ENCODE results near the gene BPTF.
"Not testable (repeated sequence)": the region's sequence is repeated elsewhere in the genome, so short reads cannot be mapped to it uniquely, and the experiment has no call there.

BPTF gene

DNA sequence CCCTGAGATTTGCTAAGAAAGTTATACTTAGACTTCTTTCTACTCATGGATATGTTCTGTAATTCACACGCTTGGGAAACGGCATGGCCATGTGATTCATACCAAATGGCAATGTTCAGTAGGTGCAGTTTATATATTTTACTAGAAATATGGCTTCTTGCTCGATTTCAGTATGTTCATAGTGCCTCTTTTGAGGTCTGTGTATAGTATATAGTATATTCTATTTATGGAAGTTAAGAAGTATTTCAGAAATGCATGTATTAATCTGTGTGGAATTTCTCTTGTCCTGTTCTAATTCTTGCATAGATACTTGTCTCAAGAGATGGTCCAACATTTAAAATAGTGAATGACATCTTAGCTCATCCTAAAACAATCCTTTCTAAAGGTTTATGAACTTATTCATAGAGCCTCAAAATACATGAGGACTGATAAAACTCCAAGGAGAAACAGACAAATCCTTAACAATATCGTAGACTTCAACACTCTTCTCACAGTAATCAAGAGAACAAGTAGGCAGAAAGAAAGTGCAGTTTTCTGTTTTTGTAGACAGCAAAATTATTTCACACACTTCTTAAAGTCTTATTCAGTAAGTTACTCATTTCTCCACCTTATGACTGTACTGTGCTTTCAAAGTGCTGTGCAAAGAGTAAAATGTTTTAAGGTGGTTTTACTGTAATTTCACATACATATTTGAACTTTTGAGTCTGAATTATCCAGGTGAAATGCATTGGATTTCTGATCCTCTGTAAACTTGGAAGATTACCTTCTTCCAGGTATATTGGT, 11.1 kb downstream of the BPTF start:
- no peak for DNase-seq

DNA sequence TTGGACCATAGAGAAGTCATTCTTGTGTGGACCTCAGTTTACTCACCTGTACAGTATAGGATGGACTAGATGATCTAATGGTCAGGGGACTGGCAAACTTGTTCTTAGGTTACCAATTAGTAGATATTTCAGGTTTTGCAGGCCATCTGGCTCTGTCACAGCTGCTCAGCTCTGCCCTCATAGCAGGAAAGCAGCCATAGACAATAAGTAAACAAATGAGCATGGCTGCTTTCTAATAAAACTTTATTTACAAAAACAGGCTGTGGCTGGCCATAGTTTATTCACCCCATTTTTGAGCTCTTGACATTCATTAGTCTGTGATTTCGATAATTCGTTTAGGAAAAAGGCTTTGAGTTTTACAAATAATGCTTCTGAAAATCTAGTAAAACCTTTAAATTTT, 12.7 kb downstream of the BPTF start:
- no peak for DNase-seq

DNA sequence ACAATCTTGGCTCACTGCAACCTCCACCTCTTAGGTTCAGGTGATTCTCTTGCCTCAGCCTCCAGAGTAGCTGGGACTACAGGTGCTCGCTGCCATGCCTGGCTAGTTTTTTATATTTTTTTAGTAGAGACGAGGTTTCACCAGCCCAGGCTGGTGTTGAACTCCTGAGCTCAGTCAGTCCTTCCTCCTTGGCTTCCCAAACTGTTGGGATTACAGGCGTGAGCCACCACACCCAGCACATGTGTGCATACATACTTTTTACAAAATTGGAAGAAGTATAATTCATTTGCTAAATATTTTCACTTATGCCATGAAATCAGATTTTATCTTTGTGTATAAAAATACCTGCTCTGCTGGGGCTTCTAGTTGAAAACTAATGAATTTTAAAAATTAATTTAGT, 13.2 kb downstream of the BPTF start:
- no peak for DNase-seq

DNA sequence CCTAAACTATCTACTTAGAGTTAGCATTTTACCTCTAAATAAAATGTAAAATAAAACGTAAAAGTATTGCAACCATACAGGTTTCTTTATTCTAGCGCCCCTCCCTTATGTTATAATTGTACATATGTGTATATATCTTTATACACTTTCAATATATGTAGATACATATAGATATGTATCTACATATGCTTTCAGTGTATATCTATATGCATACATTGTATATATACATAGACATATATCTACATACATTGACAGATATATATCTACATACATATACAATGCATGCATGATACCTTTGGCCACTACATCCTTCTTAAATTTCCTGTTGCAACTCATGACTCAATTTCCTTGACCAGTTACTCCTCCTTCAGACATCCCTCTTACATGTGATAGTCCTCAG, 16.7 kb downstream of the BPTF start:
- no peak for DNase-seq

DNA sequence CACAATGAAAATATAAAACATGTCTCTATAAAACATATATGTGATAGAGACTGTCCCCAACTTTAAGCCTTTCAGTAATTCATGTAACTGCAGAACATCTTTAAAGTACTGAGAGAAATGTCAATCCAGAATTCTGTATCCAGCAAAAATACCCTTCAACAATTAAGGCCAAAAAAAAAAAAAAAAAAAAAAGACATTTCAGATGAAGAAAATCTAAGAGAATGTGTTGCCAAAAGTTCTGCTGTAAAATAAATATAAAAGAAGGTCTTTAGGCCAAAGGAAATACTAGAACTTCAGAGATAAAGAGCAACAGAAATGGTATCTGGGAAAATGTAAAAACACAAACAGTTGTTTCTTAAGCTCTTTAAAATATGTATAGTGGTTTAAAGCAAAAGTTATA, 17.3 kb downstream of the BPTF start:
- no peak for DNase-seq

DNA sequence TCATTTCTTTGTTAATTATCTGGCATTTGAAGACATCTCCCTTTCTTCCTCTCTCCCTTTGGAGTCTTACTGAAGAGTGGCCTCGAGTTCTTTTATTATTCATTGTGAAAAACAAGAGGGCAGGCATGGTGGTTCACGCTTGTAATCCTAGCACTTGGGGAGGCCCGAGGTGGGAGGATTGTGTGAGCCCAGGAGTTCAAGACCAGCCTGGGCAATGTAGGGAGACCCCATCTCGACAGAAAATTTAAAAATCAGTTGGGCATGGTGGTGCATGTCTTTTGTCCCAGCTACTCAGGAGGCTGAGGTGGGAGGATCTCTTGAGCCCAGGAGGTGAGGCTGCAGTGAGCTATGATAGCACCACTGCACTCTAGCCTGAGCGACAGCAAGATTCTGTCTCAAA, 20.1 kb downstream of the BPTF start:
- DNase-seq: no peak

DNA sequence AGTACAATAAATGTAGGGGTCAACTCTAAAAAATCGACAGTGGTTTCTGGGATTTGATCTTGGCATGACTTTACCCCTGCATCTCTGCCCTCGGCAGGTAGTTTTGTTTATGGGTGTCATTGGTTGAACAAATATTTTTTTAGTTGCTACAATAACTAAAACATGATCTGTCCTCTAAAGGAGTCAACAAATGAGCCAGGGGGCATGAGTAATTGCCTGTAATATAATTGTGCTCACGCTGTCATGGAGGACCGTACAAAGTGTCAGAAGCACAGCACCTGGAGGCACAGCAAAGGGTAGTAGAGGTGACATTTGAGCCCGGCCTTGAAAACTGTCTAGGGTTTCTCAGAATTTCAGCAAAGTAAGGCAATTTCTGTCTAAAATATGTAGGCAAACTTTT, 22.9 kb downstream of the BPTF start:
- not testable (repeated sequence) for DNase-seq

DNA sequence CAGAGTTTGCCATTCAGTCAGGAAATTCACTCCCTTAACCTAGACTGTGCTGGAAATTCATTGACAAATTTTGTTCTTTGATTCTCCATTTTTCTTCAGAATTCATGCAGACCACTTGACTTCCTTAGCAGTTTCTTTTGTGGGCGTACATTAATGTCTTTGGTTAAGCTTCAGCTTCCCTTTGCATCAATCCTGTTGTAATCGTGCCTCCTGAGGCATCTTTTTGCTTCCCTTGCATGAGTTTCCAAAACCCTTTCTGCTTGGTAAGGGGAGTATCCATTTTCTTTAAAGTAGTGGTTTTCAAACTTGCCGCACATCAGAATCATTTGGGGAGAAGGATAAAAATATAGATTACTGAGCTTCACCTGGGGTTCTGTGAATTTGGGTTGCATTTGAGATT, 23.5 kb downstream of the BPTF start:
- not testable (repeated sequence) for DNase-seq

DNA sequence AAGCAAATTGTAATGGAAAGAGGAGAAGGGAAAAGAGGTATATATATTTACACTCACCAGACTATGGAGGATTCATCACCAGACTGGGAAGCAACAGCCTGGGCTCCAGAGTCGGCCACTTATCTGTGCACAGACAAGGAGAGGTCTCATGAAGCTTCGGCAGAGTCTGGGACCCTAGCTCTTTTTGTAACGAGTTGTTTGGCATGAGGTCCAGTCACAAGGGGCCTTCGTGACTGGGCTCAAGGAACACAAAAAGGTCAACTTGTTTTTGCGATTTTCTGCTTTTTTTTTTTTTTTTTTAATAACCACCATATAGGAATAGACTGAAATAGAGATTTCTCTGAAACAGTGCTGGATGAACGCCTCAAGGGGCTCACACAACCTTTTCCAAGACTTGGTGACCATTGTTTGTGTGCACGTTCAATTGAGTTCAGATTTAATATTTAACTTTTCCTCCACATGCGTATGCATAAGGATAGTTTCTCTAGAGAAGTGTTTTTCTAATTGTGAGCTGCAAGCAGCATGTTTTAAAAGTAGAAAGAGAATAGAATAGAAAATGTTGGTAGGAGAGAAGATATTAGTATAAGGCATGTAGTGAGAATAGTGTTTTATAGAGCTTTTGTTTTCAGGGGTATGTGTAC, 25.8 kb downstream of the BPTF start:
- no peak for DNase-seq

DNA sequence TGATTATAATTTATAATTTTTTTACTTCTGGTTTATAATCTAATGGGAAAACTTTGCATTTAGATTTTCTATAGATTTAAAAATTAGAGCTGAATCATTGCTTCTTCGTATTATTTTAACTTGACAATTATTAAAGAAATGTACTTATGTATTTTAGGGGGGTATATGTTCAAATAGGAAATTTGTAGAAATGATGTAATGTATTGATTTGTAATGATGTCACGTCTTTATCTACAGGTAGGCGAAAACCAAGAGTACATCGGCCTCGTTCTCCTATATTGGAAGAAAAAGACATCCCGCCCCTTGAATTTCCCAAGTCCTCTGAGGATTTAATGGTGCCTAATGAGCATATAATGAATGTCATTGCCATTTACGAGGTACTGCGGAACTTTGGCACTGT, 28.4 kb downstream of the BPTF start:
- DNase-seq: no peak

DNA sequence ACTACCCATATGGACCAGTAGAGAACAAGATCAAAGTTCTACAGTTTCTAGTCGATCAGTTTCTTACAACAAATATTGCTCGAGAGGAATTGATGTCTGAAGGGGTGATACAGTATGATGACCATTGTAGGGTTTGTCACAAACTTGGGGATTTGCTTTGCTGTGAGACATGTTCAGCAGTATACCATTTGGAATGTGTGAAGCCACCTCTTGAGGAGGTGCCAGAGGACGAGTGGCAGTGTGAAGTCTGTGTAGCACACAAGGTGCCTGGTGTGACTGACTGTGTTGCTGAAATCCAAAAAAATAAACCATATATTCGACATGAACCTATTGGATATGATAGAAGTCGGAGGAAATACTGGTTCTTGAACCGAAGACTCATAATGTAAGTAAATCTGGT, 29.1 kb downstream of the BPTF start:
- no peak for DNase-seq

DNA sequence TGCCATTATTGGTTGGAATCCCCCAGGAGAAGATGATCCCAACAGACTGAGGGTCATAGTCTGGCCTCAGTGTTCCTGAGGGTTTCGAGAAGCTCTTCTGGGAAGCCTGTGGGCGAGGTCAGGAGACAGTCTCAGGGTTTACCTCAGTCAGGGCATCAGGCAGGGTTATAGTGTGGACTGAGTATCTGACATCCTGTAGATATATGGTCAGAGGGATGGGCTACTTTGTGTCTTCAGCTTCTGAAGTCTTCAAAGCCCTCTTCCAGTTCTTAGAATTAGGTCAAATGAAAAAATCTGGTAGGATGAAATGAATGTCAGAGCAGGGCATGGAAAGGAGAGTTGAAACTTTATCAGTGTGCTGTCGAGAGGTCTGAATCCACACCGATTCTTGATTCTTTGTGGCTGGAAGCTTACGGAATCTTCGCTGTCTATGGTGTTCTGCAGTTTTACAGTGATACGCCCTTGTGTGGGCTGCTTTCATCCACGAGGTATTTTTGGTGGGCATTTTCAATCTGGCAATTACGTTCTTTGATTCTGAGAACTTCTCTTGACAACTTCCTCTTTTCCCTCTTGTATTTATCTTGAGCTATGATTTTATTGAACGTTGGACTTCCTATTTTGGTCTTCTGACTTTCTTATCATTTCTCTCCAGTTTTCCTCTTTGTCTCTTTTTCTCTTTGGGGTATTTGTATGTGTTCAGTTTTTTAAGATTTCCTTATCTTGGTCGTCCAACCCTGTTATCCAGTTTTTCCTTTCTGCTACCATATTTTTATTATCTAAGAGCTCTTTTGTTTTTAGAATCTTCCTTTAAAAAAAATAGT, 30.4 kb downstream of the BPTF start:
- DNase-seq: no peak

DNA sequence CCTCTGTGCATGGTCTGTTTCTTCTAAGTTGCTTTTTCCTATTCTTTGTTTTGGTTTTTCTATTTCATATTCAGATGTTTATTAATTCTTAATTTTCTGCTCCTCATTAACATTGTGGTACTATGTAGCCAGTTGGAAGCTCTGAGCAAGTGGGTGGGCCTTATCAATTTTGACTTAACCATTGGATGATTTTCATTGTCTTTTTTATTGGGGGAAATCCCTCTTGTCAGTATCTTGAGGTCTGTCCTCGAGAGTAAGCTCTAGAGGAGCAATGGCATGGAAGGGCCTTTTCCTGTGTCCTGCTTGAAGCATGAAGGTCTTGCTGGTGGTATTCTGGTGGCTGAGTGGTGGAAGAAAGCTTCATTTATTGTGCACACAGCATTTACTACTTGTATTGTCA, 31.1 kb downstream of the BPTF start:
- not testable (repeated sequence) for DNase-seq

DNA sequence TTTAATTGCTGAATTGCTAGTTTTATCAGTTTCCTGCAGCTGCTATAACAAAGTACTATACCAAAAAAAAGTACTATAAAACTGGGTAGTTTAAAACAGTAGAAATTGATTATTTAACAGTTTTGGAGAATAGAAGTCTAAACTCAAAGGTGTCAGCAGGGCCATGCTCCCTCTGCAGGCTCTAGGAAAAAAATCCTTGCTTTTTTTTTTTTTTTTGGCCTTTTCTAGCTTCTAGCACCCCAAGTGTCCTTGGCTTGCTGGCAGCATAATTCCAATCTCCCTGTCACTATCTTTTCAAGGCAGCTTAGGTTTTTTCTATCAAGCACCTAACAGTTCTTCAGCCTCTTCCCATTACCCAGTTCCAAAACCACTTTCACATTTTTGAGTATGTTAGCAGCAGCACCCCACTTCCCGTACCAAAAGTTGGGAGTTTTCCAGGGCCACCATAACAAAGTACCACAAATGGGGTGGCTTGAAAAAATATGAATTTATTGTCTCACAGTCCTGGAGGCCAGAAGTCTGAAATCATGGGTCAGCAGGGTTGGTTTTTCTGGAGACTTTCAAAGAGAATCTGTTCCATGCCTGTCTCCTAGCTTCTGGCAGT, 37.4 kb downstream of the BPTF start:
- DNase-seq: no peak

DNA sequence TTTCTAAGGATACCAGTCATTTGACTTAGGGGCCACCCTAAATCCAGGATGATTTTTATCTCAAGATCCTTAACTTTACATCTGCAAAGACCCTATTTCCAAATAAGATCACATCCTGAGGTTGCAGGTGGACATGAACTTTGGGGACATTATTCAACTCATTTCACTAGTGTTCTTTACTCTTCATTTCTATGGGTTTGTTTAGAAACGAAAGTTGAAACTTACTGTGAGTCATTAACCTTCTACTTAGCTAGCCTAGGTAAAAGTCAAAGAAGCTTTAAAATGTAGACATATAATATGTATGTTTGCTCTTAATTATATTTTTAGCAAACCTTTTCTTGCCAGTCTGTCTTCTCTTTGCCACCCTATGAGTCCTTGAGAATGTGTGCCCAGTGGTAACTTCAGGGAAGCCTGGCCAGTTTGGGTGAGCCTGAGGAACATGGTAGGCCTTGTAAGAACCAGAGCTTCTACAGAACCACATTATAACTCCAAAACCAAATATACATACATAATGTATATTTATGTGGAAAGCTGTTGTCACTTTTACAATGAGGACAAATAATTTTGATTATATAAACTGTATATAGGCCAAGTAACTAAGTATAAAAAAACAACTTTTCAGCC, 38.4 kb downstream of the BPTF start:
- no peak for DNase-seq

DNA sequence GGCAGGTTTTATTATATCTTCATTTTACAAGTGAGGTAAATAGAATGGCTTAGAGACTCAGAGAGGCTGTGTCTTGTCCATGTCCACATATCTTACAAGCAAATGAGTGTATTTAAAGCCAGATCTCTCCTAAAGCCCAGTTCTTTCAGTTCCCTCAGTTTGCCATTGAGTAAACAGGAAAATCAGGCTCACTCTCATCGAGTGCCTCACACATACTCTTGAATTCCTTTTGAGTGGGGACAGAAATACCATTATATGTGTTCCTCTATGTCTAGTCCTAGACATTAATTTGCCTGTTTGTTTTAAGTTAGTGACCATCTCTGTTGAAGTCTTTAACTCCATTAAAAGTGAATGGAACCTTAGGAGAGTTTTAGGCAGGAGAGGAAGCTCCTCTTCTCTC, 40.1 kb downstream of the BPTF start:
- DNase-seq: no peak

DNA sequence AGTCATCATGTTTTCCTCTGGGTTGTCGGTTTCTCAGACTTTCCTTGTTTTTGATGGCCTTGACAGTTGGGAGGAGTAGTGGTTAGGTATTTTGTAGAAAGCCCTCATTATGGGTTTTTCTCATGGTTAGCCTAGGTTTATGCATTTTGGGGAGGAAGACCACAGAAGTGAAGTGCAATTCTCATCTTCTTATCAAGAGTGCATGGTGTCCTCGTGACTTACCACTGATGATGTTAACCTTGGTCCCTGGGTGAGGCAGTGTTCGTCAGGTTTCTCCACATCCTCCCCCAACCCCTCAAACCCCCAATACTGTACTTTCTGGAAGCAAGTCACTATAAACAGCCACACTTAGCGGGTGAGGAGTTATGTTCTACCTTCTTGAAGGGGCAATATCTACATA, 42.3 kb downstream of the BPTF start:
- no peak for DNase-seq

DNA sequence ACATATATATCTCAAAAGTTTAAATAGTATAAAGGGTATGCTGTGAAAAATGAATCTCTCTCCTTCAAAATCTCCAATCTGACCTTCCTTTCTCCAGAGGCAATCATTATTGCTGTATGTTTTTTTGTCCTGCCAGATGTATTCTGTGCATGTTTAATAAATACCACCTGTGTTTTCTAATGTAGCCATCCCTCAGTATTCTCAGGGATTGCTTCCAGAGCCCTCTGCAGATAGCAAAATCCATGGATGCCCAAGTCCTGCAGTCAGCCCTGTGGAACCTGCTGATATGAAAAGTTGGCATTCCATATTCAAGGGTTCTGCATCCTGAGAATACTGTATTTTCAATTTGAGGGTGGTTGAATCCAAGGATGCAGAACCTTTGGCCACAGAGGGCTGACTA, 42.9 kb downstream of the BPTF start:
- DNase-seq: no peak

DNA sequence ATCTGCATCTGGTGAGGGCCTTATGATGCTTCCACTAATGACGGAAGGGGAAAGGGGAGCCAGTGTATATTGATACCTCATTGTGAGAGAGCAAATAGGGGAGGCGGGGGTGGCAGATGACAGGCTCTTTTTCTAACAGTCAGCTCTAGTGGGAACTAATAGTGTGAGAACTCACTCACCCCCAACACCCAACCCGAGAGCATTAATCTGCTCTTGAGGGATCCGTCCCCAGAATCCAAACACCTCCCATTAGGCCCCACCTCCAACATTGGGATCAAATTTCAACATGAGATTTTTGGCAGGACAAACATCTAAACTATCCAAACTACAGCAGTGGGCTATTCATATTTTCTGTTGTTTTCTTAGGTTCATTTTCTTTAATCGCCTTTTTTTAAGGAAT, 54.4 kb downstream of the BPTF start:
- DNase-seq: no peak

DNA sequence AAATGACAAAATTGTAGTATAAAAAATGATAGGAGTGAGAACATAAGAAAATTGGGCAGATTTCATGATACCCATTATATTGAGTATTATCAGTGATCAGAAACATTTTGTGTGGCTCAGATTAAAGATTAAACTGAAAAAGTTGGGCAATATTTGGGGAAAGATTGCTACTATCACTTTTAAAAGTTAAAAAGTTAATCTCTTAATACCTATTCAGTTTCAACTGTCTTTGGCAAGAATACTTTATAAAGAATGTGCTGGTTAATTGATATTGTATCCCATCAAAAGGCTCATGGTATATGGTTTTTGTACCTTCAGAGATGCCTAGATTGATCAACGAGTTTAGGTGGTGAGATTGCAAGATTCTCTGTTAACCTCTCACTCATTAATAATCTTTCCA, 55.8 kb downstream of the BPTF start:
- DNase-seq: no peak

DNA sequence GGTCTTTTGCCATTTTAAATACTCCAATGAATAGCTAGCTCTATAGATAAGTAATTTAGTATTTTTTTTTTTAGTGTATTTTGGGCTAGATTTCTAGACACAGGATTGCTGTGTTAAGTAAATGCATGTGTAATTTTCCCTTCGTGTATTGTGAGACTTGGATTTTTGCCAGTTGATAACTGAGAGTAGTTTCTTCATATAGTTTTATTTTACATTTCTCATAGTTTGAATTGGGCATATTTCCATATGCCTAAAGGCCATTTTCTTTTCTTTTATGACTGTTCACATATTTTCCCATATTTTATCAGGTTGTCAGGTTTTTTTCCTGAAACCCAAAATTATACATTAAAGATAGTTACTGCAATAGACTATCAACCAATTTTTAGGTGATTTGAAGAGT, 59.4 kb downstream of the BPTF start:
- DNase-seq: no peak

DNA sequence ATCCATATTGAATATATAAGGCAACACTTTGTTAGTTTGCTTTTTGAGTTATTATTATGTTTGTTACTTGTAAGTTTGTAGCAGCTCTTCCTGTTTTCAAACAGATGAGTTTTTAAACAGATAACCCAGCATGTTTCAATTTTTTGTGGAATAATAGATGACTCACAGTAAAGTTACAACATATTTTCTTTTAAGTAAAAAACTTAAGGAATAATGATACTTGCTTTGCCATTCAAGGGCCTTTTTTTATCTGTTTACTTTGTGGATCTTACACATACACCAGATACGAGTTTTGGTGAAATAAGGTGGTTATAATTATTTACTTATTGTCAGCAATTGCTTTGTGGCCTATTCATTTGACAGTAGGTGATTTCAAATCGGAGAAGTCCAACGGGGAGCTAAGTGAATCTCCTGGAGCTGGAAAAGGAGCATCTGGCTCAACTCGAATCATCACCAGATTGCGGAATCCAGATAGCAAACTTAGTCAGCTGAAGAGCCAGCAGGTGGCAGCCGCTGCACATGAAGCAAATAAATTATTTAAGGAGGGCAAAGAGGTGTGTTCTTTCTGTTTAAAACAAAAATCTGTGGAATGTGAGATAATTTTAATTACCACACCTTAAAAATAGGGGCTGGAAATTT, 66.3 kb downstream of the BPTF start:
- no peak for DNase-seq
